Astrocyte of the spinal cord (primary cell): ENCODE data around the gene DIP2C.

Source experiments
- DNase-seq: peaks from one replicate; pipeline ENCODE4 v3.0.0; 2011; ENCODE audit warnings: low read depth, low spot score
- H3K4me3 ChIP-seq: 2 replicates; pipeline ENCODE4 v1.5.1; 2011; ENCODE audit warnings: low read depth, mild to moderate bottlenecking, low read length, moderate library complexity
- CTCF ChIP-seq: IDR thresholded peaks from 2 replicates; pipeline ENCODE4 v1.5.1; 2012; ENCODE audit warnings: low read depth, mild to moderate bottlenecking, low read length, inconsistent platforms
- in situ Hi-C: cut with HindIII; loops from 2 replicates; pipeline ENCODE4 v1.10.0; 2017; ENCODE audit warnings: low sequenced_read_pairs

The DIP2C gene

GRCh38 chr10:282294-283139 is 407.0 kb downstream of the DIP2C start:
- DNase-seq = peak; percentile 47
- TF ChIP-seq CTCF = no peak
- H3K4me3 ChIP-seq = no peak overlapping the region
- in situ Hi-C loops = no loop called here

GRCh38 chr10:279655-280054 is 409.8 kb downstream of the DIP2C start:
- peak; percentile 12 for TF ChIP-seq CTCF
- H3K4me3 ChIP-seq = no peak overlapping the region
- DNase-seq = no peak
- in situ Hi-C loops = no loop called here

- in situ Hi-C loops = no loop called here
- DNase-seq = no peak
- no peak overlapping the region for H3K4me3 ChIP-seq
- no peak for TF ChIP-seq CTCF
Observed at GRCh38 chr10:279232-279631, 410.2 kb downstream of the DIP2C start.

- H3K4me3 ChIP-seq = no peak overlapping the region
- DNase-seq = no peak
- in situ Hi-C loops = no loop called here
- no peak for TF ChIP-seq CTCF
Observed at GRCh38 chr10:278707-279106, 410.8 kb downstream of the DIP2C start.

GRCh38 chr10:277963-278362 is 411.5 kb downstream of the DIP2C start:
- in situ Hi-C loops = no loop called here
- no peak for TF ChIP-seq CTCF
- no peak for DNase-seq
- no peak overlapping the region for H3K4me3 ChIP-seq

GRCh38 chr10:275680-276079 is 413.8 kb downstream of the DIP2C start:
- no peak overlapping the region for H3K4me3 ChIP-seq
- no peak for DNase-seq
- no peak for TF ChIP-seq CTCF
- in situ Hi-C loops = no loop called here
